GM23338 (cell line): ENCODE results near the gene SPATA9. TPM values are rescaled to one million over a fixed set of nuclear protein-coding genes. Genes with fewer than 3 reads are reported as not detected.

Source experiments
- ATAC-seq: fragments of 200-7000 bp; cut with Tn5 transposase; 3 replicates; pipeline ENCODE4 v1.9.1; 2020
- DNase-seq: peaks from one replicate; pipeline ENCODE4 v3.0.0-alpha.2; 2015; ENCODE audit warnings: low spot score
- H2AFZ ChIP-seq: fragments of 200-600 bp; sonication (generic); 2 replicates; pipeline ENCODE4 v1.8.0; 2016; ENCODE audit warnings: antibody characterized with exemption, mild to moderate bottlenecking, moderate library complexity
- H3F3A ChIP-seq: fragments of 200-600 bp; sonication (generic); replicated peaks from 2 replicates; pipeline ENCODE4 v1.8.0; 2017; ENCODE audit warnings: antibody characterized with exemption, mixed run types, low read depth
- H3K27ac ChIP-seq: fragments of 200-600 bp; sonication (generic); 2 replicates; pipeline ENCODE4 v1.6.1; 2016; ENCODE audit warnings: low read depth
- H3K27me3 ChIP-seq: fragments of 200-600 bp; sonication (generic); 2 replicates; pipeline ENCODE4 v1.8.0; 2016; ENCODE audit warnings: mild to moderate bottlenecking, mixed run types, moderate library complexity; ENCODE audit not compliant: insufficient read depth
- H3K36me3 ChIP-seq: fragments of 200-600 bp; sonication (generic); 2 replicates; pipeline ENCODE4 v1.8.0; 2016; ENCODE audit warnings: mild to moderate bottlenecking; ENCODE audit not compliant: insufficient read depth
- H3K4me1 ChIP-seq: fragments of 200-600 bp; sonication (generic); 2 replicates; pipeline ENCODE4 v1.8.0; 2016; ENCODE audit warnings: mild to moderate bottlenecking, moderate library complexity; ENCODE audit not compliant: insufficient read depth
- H3K4me2 ChIP-seq: fragments of 200-600 bp; sonication (generic); 2 replicates; pipeline ENCODE4 v1.7.1; 2017; ENCODE audit warnings: mixed run types
- H3K4me3 ChIP-seq: fragments of 200-600 bp; sonication (generic); 2 replicates; pipeline ENCODE4 v1.6.1; 2016; ENCODE audit warnings: mixed run types
- H3K79me2 ChIP-seq: fragments of 200-600 bp; sonication (generic); replicated peaks from 2 replicates; pipeline ENCODE4 v1.8.0; 2017; ENCODE audit warnings: mild to moderate bottlenecking; ENCODE audit not compliant: insufficient read depth
- H3K9me2 ChIP-seq: fragments of 200-600 bp; sonication (generic); 2 replicates; pipeline ENCODE4 v1.8.0; 2017; ENCODE audit not compliant: insufficient read depth
- H4K20me1 ChIP-seq: fragments of 200-600 bp; sonication (generic); replicated peaks from 2 replicates; pipeline ENCODE4 v1.8.0; 2017; ENCODE audit warnings: mild to moderate bottlenecking; ENCODE audit not compliant: insufficient read depth
- H3K27ac Mint-ChIP-seq: 2 replicates; pipeline ENCODE4 v1.8.0; 2020; ENCODE audit warnings: inconsistent platforms, mild to moderate bottlenecking, moderate library complexity, mixed read lengths
- H3K27me3 Mint-ChIP-seq: 3 replicates; pipeline ENCODE4 v1.8.0; 2022; ENCODE audit warnings: low read depth, mild to moderate bottlenecking, moderate library complexity, mixed read lengths, inconsistent platforms; ENCODE audit not compliant: insufficient read depth, poor library complexity
- H3K36me3 Mint-ChIP-seq: 3 replicates; pipeline ENCODE4 v1.8.0; 2021; ENCODE audit warnings: low read depth, mild to moderate bottlenecking, inconsistent platforms, moderate library complexity, mixed read lengths
- H3K4me1 Mint-ChIP-seq: 3 replicates; pipeline ENCODE4 v1.8.0; 2020; ENCODE audit warnings: mild to moderate bottlenecking, inconsistent platforms, mixed read lengths
- H3K4me3 Mint-ChIP-seq: 3 replicates; pipeline ENCODE4 v1.8.0; 2021; ENCODE audit warnings: moderate library complexity, mild to moderate bottlenecking, inconsistent platforms, mixed read lengths
- H3K9me3 Mint-ChIP-seq: 3 replicates; pipeline ENCODE4 v1.8.0; 2020; ENCODE audit warnings: moderate library complexity, mild to moderate bottlenecking, inconsistent platforms, mixed read lengths
- CREB1 ChIP-seq: fragments of 250-450 bp; sonication (Bioruptor Pico); IDR thresholded peaks from 2 replicates; pipeline ENCODE4 v1.5.0; 2020; ENCODE audit warnings: low read depth, mild to moderate bottlenecking, moderate library complexity
- CTCF ChIP-seq, 2 experiments: fragments of 200-600 bp in 1 of 2; sonication (generic) in 1 of 2; conservative IDR thresholded peaks; 2 replicates each; pipeline versions ENCODE4 v1.5.1 to v1.6.1; 2016 to 2017; ENCODE audit warnings: antibody characterized with exemption in 2 of 2, low read depth in 2 of 2, mild to moderate bottlenecking in 2 of 2, moderate library complexity in 1 of 2
- EZH2 ChIP-seq: fragments of 200-600 bp; sonication (generic); IDR thresholded peaks from one replicate; pipeline ENCODE4 v1.8.0; 2017; ENCODE audit warnings: antibody characterized with exemption, mild to moderate bottlenecking, low read depth; ENCODE audit not compliant: unreplicated experiment
- EZH2phosphoT487 ChIP-seq: fragments of 200-600 bp; sonication (generic); IDR thresholded peaks from one replicate; pipeline ENCODE4 v1.8.1; 2018; ENCODE audit warnings: antibody characterized with exemption; ENCODE audit not compliant: unreplicated experiment
- JUNB ChIP-seq: IDR thresholded peaks from one replicate; pipeline ENCODE4 v1.6.1; 2016; ENCODE audit warnings: antibody characterized with exemption; ENCODE audit not compliant: unreplicated experiment
- NANOG ChIP-seq: IDR thresholded peaks from 2 replicates; pipeline ENCODE4 v1.6.1; 2016; ENCODE audit warnings: antibody characterized with exemption, borderline replicate concordance
- POLR2AphosphoS5 ChIP-seq: IDR thresholded peaks from 2 replicates; pipeline ENCODE4 v1.6.1; 2016; ENCODE audit warnings: antibody characterized with exemption, low read depth
- REST ChIP-seq: IDR thresholded peaks from one replicate; pipeline ENCODE4 v1.6.1; 2018; ENCODE audit warnings: antibody characterized with exemption; ENCODE audit not compliant: unreplicated experiment
- STAT1 ChIP-seq: IDR thresholded peaks from one replicate; pipeline ENCODE4 v1.6.1; 2016; ENCODE audit warnings: antibody characterized with exemption; ENCODE audit not compliant: unreplicated experiment
- ZNF114 ChIP-seq: fragments of 250-450 bp; sonication (Bioruptor Pico); IDR thresholded peaks from 2 replicates; pipeline ENCODE4 v1.5.0; 2020; ENCODE audit warnings: mild to moderate bottlenecking, moderate library complexity
- ZNF331 ChIP-seq: fragments of 250-450 bp; sonication (Bioruptor Pico); IDR thresholded peaks from 2 replicates; pipeline ENCODE4 v1.5.0; 2020; ENCODE audit warnings: low read depth, mild to moderate bottlenecking, moderate library complexity
- polyA plus RNA-seq: library from polyadenylated mRNA; unstranded; fragments of >200 nt; fragmentation: Nextera tagmentation; extraction: Ambion mirVana; gene quantifications from 2 replicates; pipeline ENCODE4 v1.2.1, GENCODE V29; 2016
- total RNA-seq: library from RNA; depleted of rRNA; stranded (reverse); fragments of >200 nt; shearing (Covaris generic); gene quantifications from 2 replicates; pipeline ENCODE4 v1.2.3, GENCODE V29; 2014
- TF ChIP-seq, protein P1 (sequence below): IDR thresholded peaks from 2 replicates; pipeline ENCODE4 v1.6.1; 2016; ENCODE audit warnings: antibody characterized with exemption
- TF ChIP-seq, protein P2 (sequence below): fragments of 250-450 bp; sonication (Bioruptor Pico); IDR thresholded peaks from 2 replicates; pipeline ENCODE4 v1.5.0; 2020; ENCODE audit warnings: mild to moderate bottlenecking, moderate library complexity

SPATA9 gene
- total and polyA plus RNA-seq, 2 experiments from 2014 or later, result not detected

DNA sequence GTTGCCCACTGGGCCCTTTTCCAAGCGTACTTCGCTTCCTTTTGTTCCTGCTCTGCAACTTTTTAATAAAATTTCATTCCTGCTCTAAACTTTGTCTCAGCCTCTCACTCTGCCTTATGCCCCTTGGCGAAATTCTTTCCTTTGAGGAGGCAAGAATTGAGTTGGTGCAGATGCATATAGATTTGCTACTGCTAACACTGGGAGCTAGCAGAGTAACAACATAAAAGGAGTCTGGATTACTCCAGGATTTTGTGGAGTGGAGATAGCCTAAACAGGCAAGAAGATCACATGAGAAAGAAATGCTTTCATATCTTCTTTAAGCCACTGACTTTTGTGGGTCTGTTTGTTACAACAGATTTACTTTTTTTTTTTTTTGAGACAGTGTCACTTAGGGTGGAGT is 49.1 kb downstream of the SPATA9 start:
- Mint-ChIP-seq H3K4me1 (no peaks in the 10 kb centered on the region), H3K27me3 (peaks cover 3% of the 10 kb centered on the region), H3K36me3 (peaks cover 16% of the 10 kb centered on the region), H3K4me3 (no peak overlapping the region), H3K9me3 (peaks cover 15% of the 10 kb centered on the region), H3K27ac (no peak overlapping the region)
- Histone ChIP-seq H3K4me2 (no peak overlapping the region), H3F3A (no peaks in the 10 kb centered on the region), H3K27ac (no peak overlapping the region), H3K36me3 (peaks cover under 1% of the 10 kb centered on the region), H3K9me2 (0 out of 2 replicates have a peak, but pooled peaks cover 11% of the 10 kb centered on the region), H3K79me2 (no peaks in the 10 kb centered on the region), H2AFZ (no peak overlapping the region), H4K20me1 (no peaks in the 10 kb centered on the region), H3K4me3 (no peak overlapping the region), H3K27me3 (no peaks in the 10 kb centered on the region), H3K4me1 (no peaks in the 10 kb centered on the region)
- TF ChIP-seq ZNF114 (CRISPR knock-in tag) (no peak), POLR2AphosphoS5 (no peak), ZNF331 (no peak), CTCF (conservative IDR thresholded peaks at IDR 0.05; ENCODE audit: low read depth in 2 of 2) (no peak), NANOG (no peak), EZH2 (no peak), CREB1 (CRISPR knock-in tag) (no peak), EZH2phosphoT487 (no peak), JUNB (no peak), REST (no peak), STAT1 (no peak)
- TF ChIP-seq, protein P1, sequence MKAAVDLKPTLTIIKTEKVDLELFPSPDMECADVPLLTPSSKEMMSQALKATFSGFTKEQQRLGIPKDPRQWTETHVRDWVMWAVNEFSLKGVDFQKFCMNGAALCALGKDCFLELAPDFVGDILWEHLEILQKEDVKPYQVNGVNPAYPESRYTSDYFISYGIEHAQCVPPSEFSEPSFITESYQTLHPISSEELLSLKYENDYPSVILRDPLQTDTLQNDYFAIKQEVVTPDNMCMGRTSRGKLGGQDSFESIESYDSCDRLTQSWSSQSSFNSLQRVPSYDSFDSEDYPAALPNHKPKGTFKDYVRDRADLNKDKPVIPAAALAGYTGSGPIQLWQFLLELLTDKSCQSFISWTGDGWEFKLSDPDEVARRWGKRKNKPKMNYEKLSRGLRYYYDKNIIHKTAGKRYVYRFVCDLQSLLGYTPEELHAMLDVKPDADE, result no peak
- TF ChIP-seq, protein P2, sequence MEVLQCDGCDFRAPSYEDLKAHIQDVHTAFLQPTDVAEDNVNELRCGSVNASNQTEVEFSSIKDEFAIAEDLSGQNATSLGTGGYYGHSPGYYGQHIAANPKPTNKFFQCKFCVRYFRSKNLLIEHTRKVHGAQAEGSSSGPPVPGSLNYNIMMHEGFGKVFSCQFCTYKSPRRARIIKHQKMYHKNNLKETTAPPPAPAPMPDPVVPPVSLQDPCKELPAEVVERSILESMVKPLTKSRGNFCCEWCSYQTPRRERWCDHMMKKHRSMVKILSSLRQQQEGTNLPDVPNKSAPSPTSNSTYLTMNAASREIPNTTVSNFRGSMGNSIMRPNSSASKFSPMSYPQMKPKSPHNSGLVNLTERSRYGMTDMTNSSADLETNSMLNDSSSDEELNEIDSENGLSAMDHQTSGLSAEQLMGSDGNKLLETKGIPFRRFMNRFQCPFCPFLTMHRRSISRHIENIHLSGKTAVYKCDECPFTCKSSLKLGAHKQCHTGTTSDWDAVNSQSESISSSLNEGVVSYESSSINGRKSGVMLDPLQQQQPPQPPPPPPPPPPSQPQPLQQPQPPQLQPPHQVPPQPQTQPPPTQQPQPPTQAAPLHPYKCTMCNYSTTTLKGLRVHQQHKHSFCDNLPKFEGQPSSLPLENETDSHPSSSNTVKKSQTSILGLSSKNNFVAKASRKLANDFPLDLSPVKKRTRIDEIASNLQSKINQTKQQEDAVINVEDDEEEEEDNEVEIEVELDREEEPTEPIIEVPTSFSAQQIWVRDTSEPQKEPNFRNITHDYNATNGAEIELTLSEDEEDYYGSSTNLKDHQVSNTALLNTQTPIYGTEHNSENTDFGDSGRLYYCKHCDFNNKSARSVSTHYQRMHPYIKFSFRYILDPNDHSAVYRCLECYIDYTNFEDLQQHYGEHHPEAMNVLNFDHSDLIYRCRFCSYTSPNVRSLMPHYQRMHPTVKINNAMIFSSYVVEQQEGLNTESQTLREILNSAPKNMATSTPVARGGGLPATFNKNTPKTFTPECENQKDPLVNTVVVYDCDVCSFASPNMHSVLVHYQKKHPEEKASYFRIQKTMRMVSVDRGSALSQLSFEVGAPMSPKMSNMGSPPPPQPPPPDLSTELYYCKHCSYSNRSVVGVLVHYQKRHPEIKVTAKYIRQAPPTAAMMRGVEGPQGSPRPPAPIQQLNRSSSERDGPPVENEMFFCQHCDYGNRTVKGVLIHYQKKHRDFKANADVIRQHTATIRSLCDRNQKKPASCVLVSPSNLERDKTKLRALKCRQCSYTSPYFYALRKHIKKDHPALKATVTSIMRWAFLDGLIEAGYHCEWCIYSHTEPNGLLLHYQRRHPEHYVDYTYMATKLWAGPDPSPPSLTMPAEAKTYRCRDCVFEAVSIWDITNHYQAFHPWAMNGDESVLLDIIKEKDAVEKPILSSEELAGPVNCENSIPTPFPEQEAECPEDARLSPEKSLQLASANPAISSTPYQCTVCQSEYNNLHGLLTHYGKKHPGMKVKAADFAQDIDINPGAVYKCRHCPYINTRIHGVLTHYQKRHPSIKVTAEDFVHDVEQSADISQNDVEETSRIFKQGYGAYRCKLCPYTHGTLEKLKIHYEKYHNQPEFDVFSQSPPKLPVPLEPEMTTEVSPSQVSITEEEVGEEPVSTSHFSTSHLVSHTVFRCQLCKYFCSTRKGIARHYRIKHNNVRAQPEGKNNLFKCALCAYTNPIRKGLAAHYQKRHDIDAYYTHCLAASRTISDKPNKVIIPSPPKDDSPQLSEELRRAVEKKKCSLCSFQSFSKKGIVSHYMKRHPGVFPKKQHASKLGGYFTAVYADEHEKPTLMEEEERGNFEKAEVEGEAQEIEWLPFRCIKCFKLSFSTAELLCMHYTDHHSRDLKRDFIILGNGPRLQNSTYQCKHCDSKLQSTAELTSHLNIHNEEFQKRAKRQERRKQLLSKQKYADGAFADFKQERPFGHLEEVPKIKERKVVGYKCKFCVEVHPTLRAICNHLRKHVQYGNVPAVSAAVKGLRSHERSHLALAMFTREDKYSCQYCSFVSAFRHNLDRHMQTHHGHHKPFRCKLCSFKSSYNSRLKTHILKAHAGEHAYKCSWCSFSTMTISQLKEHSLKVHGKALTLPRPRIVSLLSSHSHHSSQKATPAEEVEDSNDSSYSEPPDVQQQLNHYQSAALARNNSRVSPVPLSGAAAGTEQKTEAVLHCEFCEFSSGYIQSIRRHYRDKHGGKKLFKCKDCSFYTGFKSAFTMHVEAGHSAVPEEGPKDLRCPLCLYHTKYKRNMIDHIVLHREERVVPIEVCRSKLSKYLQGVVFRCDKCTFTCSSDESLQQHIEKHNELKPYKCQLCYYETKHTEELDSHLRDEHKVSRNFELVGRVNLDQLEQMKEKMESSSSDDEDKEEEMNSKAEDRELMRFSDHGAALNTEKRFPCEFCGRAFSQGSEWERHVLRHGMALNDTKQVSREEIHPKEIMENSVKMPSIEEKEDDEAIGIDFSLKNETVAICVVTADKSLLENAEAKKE (CRISPR knock-in tag), result no peak
- ATAC-seq (no peak), DNase-seq (no peak)
